MM.1S (cell line): Measurements from ENCODE around the gene BEGAIN.

Source experiments
- DNase-seq: peaks from one replicate; pipeline ENCODE4 v3.0.0-alpha.2; 2015
- H2AFZ ChIP-seq: fragments of 300-600 bp; sonication (generic); 2 replicates; pipeline ENCODE4 v1.6.0; 2016; ENCODE audit warnings: antibody characterized with exemption, low read length
- H3F3A ChIP-seq: fragments of 300-600 bp; sonication (generic); 2 replicates; pipeline ENCODE4 v1.6.1; 2016; ENCODE audit warnings: mild to moderate bottlenecking, antibody characterized with exemption, low read length, moderate library complexity, mixed read lengths; ENCODE audit not compliant: insufficient read depth
- H3K27ac ChIP-seq: fragments of 300-600 bp; sonication (generic); 2 replicates; pipeline ENCODE4 v1.5.1; 2016; ENCODE audit warnings: mild to moderate bottlenecking, low read length
- H3K27me3 ChIP-seq: fragments of 300-600 bp; sonication (generic); replicated peaks from 2 replicates; pipeline ENCODE4 v1.6.0; 2016; ENCODE audit warnings: low read length; ENCODE audit not compliant: insufficient read depth
- H3K36me3 ChIP-seq: fragments of 300-600 bp; sonication (generic); replicated peaks from 2 replicates; pipeline ENCODE4 v1.6.1; 2016; ENCODE audit warnings: mild to moderate bottlenecking, low read length, mixed read lengths; ENCODE audit not compliant: insufficient read depth
- H3K4me1 ChIP-seq: fragments of 300-600 bp; sonication (generic); 2 replicates; pipeline ENCODE4 v1.6.1; 2016; ENCODE audit warnings: low read length, mixed read lengths
- H3K4me2 ChIP-seq: fragments of 300-600 bp; sonication (generic); 2 replicates; pipeline ENCODE4 v1.6.0; 2016; ENCODE audit warnings: low read depth, low read length
- H3K4me3 ChIP-seq: fragments of 300-600 bp; sonication (generic); 2 replicates; pipeline ENCODE4 v1.5.1; 2016; ENCODE audit warnings: low read length, mixed read lengths
- H3K79me2 ChIP-seq: fragments of 300-600 bp; sonication (generic); 2 replicates; pipeline ENCODE4 v1.6.1; 2016; ENCODE audit warnings: mixed run types, low read length, mixed read lengths
- H3K9ac ChIP-seq: fragments of 300-600 bp; sonication (generic); 2 replicates; pipeline ENCODE4 v1.6.1; 2016; ENCODE audit warnings: low read length, mixed read lengths
- H3K9me2 ChIP-seq: fragments of 300-600 bp; sonication (generic); replicated peaks from 2 replicates; pipeline ENCODE4 v1.6.1; 2016; ENCODE audit warnings: mild to moderate bottlenecking, low read length, mixed read lengths; ENCODE audit not compliant: insufficient read depth
- H3K9me3 ChIP-seq: fragments of 300-600 bp; sonication (generic); replicated peaks from 2 replicates; pipeline ENCODE4 v1.6.1; 2016; ENCODE audit warnings: mild to moderate bottlenecking, low read length, mixed read lengths; ENCODE audit not compliant: insufficient read depth
- H4K20me1 ChIP-seq: fragments of 300-600 bp; sonication (generic); 2 replicates; pipeline ENCODE4 v1.6.1; 2016; ENCODE audit warnings: mild to moderate bottlenecking, low read length, moderate library complexity, mixed read lengths; ENCODE audit not compliant: insufficient read depth
- CTCF ChIP-seq: fragments of 300-600 bp; sonication (generic); IDR thresholded peaks from 2 replicates; pipeline ENCODE4 v1.5.1; 2016; ENCODE audit warnings: antibody characterized with exemption, low read length, mixed read lengths
- EZH2 ChIP-seq: fragments of 300-600 bp; sonication (generic); optimal IDR thresholded peaks from 2 replicates; pipeline ENCODE3; 2017; ENCODE audit warnings: low read depth, mild to moderate bottlenecking, antibody characterized with exemption, low read length, mixed read lengths
- EZH2phosphoT487 ChIP-seq: fragments of 300-600 bp; sonication (generic); IDR thresholded peaks from 2 replicates; pipeline ENCODE4 v1.6.1; 2018; ENCODE audit warnings: antibody characterized with exemption, low read length

Gene BEGAIN

GRCh38 chr14:100536721-100537445 is 50.3 kb downstream of the BEGAIN start:
- Histone ChIP-seq H3K27me3 (no peaks in the 10 kb centered on the region), H3K27ac (no peak overlapping the region), H3K4me2 (no peak overlapping the region), H3K4me1 (no peaks in the 10 kb centered on the region), H3K9me2 (no peaks in the 10 kb centered on the region), H3K36me3 (no peaks in the 10 kb centered on the region), H2AFZ (no peak overlapping the region), H3K79me2 (no peaks in the 10 kb centered on the region), H4K20me1 (no peaks in the 10 kb centered on the region), H3K4me3 (no peak overlapping the region), H3K9me3 (no peaks in the 10 kb centered on the region), H3K9ac (no peak overlapping the region), H3F3A (no peaks in the 10 kb centered on the region)
- no peak for TF ChIP-seq CTCF
- no peak for TF ChIP-seq EZH2phosphoT487
- no peak for TF ChIP-seq EZH2
- no peak for DNase-seq

GRCh38 chr14:100536121-100536510 is 51.1 kb downstream of the BEGAIN start:
- Histone ChIP-seq H3F3A (no peaks in the 10 kb centered on the region), H3K27ac (no peak overlapping the region), H3K9ac (no peak overlapping the region), H3K9me3 (no peaks in the 10 kb centered on the region), H3K4me3 (no peak overlapping the region), H3K4me2 (no peak overlapping the region), H3K27me3 (no peaks in the 10 kb centered on the region), H3K9me2 (no peaks in the 10 kb centered on the region), H2AFZ (no peak overlapping the region), H3K4me1 (no peaks in the 10 kb centered on the region), H3K79me2 (no peaks in the 10 kb centered on the region), H4K20me1 (no peaks in the 10 kb centered on the region), H3K36me3 (no peaks in the 10 kb centered on the region)
- TF ChIP-seq CTCF (no peak), EZH2phosphoT487 (no peak), EZH2 (no peak)
- DNase-seq: no peak

DNA sequence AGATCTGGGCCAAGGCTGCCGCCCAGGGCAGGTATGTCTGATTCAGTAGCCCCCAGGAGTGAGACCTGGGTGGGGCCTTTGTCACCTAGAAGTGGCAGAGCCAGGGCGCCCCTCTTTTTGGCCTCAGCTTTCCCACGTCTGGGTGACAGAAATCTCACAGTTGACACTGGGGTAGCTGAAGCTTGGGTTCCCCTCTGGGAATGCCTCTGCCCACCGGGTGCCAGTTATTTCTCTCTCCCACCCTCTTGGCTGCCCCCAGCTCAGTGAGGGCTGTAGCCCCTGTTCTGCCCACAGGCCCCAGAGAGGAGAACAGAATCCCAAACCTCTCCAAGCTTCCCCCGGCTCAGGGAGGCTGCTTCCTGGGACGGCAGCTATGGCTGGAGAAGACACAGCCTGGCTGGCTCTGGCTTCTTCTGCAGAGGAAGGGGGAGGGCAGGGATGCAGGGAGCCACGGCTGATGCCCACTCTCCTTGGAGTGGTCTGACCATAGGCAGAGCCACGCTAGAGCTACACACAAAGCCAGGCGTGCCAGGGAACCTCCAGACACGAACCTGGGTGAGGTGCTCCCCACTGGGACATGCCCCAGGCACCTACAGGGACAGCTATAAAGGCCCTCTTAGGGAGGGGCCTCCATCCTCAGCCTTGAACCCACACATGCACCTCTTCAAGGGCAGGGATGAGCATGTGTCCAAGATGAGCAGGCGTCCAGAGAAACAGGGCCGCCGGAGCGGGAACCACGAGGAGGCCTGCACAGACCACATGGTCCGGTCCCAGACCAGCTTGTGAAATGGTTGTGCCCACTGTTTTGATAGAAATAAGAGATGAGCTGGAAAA is 51.7 kb downstream of the BEGAIN start:
- Histone ChIP-seq H3K36me3 (no peaks in the 10 kb centered on the region), H4K20me1 (no peaks in the 10 kb centered on the region), H3K27ac (no peak overlapping the region), H3K4me2 (no peak overlapping the region), H3K9me2 (no peaks in the 10 kb centered on the region), H3K9me3 (no peaks in the 10 kb centered on the region), H3K4me1 (no peaks in the 10 kb centered on the region), H3K4me3 (no peak overlapping the region), H3K79me2 (no peaks in the 10 kb centered on the region), H3K9ac (no peak overlapping the region), H3K27me3 (no peaks in the 10 kb centered on the region), H3F3A (no peaks in the 10 kb centered on the region), H2AFZ (no peak overlapping the region)
- no peak for TF ChIP-seq EZH2phosphoT487
- no peak for TF ChIP-seq CTCF
- no peak for TF ChIP-seq EZH2
- DNase-seq: no peak
